ENCODE measurements around the gene ZNF776.
"Not testable (repeated sequence)": the region's sequence is repeated elsewhere in the genome, so short reads cannot be mapped to it uniquely, and the experiment has no call there.

Gene ZNF776

GRCh38 chr19:57779220-57779845, 32.7 kb downstream of the ZNF776 start:
- no peak for DNase-seq

DNA sequence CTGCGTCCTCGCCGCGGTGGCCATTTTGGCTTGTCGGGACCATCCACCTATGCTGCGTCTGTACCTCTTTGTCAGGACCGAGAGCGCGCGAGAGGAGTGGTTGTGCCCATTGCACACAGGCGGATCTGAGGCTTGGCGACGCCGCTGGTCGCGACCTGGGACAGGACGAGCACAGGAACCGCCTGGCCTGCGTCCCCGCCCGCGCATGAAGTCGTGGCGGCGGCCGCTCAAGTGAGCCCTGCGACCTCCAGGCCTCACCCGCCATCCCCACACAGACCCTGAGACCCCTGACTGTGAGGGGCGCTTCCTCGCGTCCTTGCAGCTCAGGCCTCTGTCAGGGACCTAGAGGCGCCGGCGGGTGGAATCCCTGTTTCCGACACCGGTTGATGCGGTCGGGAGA, 39.7 kb downstream of the ZNF776 start:
- DNase-seq, result no peak

- DNase-seq, result no peak
Measured at GRCh38 chr19:57786906-57787305, 40.3 kb downstream of the ZNF776 start.

- no peak for DNase-seq
Measured at GRCh38 chr19:57788114-57788692, 41.6 kb downstream of the ZNF776 start.

DNA sequence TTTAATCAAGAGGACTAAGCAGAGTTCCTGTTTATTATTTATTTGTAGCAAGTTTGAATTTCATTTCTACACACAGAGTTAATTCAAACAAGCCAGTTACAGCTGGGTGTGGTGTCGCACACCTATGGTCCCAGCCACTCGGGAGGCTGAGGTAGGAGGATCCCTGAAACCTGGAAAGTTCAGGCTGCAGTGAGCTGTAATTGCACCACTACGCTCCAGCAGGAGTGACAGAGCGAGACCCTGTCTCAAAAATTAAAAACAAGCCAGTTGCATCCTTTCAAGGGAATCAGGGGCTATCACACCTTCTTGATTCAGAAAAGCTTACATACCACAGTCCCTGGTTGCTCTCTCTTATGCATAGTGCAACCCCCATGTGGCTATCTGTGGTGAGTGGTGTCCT, 42.7 kb downstream of the ZNF776 start:
- no peak for DNase-seq

GRCh38 chr19:57796580-57796979, 50.0 kb downstream of the ZNF776 start:
- DNase-seq, result not testable (repeated sequence)

GRCh38 chr19:57800696-57801095, 54.1 kb downstream of the ZNF776 start:
- no peak for DNase-seq

DNA sequence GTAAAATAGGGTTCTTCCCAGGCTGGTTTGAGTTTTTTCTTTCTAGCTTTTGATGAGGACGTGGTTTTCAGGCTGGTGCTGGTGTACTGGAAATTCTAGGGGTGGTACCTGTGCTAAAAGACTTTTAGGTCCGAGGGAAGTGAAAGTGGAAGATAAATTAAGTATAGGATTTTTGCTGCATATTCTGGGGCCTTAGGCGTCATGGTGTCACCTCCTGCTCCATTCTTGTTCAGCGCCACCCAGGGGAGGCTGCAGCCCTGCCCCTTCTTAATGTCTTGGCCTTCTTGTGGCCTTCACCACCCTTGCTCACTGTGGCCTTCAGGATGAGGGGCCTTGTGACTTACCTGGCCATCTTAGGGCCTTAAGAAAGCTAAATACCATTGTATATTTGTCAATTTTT, 55.7 kb downstream of the ZNF776 start:
- DNase-seq, result no peak

DNA sequence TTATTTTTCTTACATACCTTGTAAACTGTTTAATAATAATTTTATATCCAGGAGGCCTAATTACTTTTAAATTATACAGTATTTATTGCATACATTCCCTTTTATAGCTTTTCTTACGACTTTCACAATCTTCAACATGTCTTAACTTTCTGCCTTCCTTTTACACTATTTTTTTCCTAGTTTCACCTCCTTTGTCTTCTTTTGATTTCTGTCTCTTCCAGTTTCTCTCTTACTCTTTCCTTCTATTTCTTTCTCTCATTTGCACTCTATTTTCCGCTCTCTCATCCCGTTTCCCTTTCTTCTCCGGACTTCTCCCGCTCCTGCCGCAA, 56.6 kb downstream of the ZNF776 start:
- no peak for DNase-seq

DNA sequence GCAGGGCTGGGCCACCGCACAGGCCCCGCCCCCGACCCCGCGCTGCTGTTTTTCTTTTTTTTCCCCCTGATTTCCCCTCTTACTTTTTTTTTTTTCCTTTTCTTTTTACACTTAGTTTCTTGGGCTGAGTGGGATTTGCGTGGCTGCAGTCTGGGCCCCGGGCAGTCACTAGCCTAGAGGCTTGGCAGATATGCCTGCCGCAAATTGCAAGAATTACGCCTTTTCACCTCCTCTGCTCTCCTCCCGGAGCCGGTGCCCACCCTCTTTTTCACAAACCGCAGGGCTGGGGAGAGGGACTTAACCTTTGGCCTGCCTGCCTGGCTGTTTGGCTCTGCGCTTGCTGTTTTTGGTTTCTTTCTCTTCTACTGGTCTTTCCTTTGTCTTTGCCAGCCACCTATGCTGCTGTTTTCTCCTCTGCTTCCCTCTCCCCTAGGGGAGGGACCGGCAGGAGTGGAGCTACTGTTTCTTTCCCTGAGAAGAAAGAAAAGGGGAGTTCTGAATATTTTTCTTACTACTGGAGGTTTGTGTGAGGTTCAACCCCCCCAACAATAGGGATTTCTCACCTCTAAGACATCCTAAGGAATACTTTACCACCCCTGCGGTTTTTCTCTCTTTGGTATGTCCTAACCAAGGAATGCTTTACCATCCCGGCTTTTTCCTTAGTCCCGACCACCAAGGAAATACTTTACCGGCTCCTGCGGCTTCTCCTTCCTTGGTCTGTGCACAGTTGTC, 57.1 kb downstream of the ZNF776 start:
- no peak for DNase-seq

GRCh38 chr19:57807541-57807940, 60.9 kb downstream of the ZNF776 start:
- no peak for DNase-seq
